LoVo (cell line): ENCODE measurements around the gene SEMA4G.
A peak's percentile ranks its signal among the peaks of the same experiment; 100 is the strongest.

Experiments
- DNase-seq: peaks from one replicate; pipeline ENCODE4 v3.0.0-alpha.2; 2016; ENCODE audit warnings: low spot score

Gene SEMA4G

GRCh38 chr10:100988166-100988565, 18.9 kb downstream of the SEMA4G start:
- DNase-seq: no peak

- no peak for DNase-seq
Measured at GRCh38 chr10:100989088-100989487, 19.8 kb downstream of the SEMA4G start.

- no peak for DNase-seq
Measured at GRCh38 chr10:100993986-100994708, 24.8 kb downstream of the SEMA4G start.

- no peak for DNase-seq
Measured at GRCh38 chr10:100995181-100995580, 25.9 kb downstream of the SEMA4G start.

- peak; percentile 42 for DNase-seq
Measured at GRCh38 chr10:100996678-100997359, 27.5 kb downstream of the SEMA4G start.

GRCh38 chr10:100997360-100998182, 28.3 kb downstream of the SEMA4G start:
- peak; percentile 77 for DNase-seq

- DNase-seq: peak; percentile 74
Measured at GRCh38 chr10:100998183-100998990, 29.1 kb downstream of the SEMA4G start.

GRCh38 chr10:100998991-100999741, 29.9 kb downstream of the SEMA4G start:
- DNase-seq: peak; percentile 75

GRCh38 chr10:100999742-101000126, 30.4 kb downstream of the SEMA4G start, which contains the start of gene LZTS2:
LZTS2 (plus strand) TSS chr10:100999808; CDS start chr10:101002539, 2,731 bp downstream.
- no peak for DNase-seq

GRCh38 chr10:101000127-101000914, 31.0 kb downstream of the SEMA4G start:
- DNase-seq: no peak

- no peak for DNase-seq
Measured at GRCh38 chr10:101000915-101001658, 31.8 kb downstream of the SEMA4G start.

GRCh38 chr10:101001659-101002035, 32.3 kb downstream of the SEMA4G start:
- no peak for DNase-seq

- no peak for DNase-seq
Measured at GRCh38 chr10:101002456-101002855, 33.2 kb downstream of the SEMA4G start.

GRCh38 chr10:101003639-101004206, 34.4 kb downstream of the SEMA4G start:
- no peak for DNase-seq

GRCh38 chr10:101005361-101005760, 36.1 kb downstream of the SEMA4G start:
- no peak for DNase-seq

GRCh38 chr10:101005869-101006567, 36.7 kb downstream of the SEMA4G start:
- DNase-seq: no peak

GRCh38 chr10:101006593-101007098, 37.3 kb downstream of the SEMA4G start:
- no peak for DNase-seq

GRCh38 chr10:101007099-101007711, 37.9 kb downstream of the SEMA4G start:
- no peak for DNase-seq
